ENCODE measurements around the gene EPHA5. TPM values are rescaled to one million over a fixed set of nuclear protein-coding genes. Genes with fewer than 3 reads are reported as not detected.

The EPHA5 gene
- total RNA-seq, 1 donor = 0.43 TPM

- no peak for DNase-seq (ENCODE audit: low read depth)
- no peak for TF ChIP-seq CTCF (IDR thresholded peaks at IDR 0.05; ENCODE audit: insufficient read depth, low read depth, low read length)
- H3K4me3 ChIP-seq (ENCODE audit: low read depth, low read length) = no peak overlapping the region
These were observed 35.1 kb downstream of the EPHA5 start for GRCh38 chr4:65635051-65635821.

GRCh38 chr4:65624651-65625050, 45.6 kb downstream of the EPHA5 start:
- DNase-seq (ENCODE audit: low read depth) = no peak
- H3K4me3 ChIP-seq (ENCODE audit: low read depth, low read length) = no peak overlapping the region
- no peak for TF ChIP-seq CTCF (IDR thresholded peaks at IDR 0.05; ENCODE audit: insufficient read depth, low read depth, low read length)

GRCh38 chr4:65623506-65623905, 46.8 kb downstream of the EPHA5 start:
- TF ChIP-seq CTCF (IDR thresholded peaks at IDR 0.05; ENCODE audit: insufficient read depth, low read depth, low read length) = no peak
- no peak overlapping the region for H3K4me3 ChIP-seq (ENCODE audit: low read depth, low read length)
- peak; percentile 4 for DNase-seq (ENCODE audit: low read depth)

DNA sequence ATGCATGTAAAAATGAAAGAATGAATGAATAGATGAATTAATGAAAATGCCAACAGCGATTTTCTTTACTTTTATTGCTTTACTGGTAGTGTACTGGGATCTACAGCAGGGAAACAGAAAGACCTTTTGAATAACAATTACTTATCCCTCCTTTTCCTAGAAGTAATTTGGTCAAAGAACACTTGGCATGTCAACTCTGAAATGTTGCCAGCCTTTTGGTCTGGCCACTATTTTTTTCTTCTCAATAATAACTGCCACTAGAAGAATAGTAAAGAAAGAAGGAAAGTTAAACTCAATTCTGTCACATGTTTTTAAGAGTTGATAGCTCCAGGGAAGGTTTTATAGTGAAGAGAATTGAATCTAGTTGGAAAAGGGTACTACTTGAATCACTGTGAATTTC, 52.9 kb downstream of the EPHA5 start:
- H3K4me3 ChIP-seq (ENCODE audit: low read depth, low read length) = no peak overlapping the region
- TF ChIP-seq CTCF (IDR thresholded peaks at IDR 0.05; ENCODE audit: insufficient read depth, low read depth, low read length) = no peak
- DNase-seq (ENCODE audit: low read depth) = no peak

DNA sequence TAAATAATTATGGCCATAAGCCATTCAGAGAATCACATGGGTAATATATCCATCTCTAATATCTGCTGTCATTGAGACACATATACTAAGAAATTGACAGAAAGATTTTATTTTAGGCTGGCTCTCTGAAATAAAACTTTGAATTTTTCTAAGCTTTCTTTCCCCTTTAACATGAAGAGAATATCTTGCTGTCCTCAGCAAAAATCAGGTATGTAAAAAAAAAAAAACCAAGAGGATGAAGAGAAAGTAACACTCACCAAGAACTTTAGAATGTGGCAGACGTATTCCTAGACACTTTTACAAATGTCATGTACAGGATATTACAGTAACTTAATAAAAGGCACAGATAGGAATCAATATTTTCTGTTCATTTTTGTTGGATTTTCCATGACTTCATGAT, 65.8 kb downstream of the EPHA5 start:
- DNase-seq (ENCODE audit: low read depth) = no peak
- TF ChIP-seq CTCF (IDR thresholded peaks at IDR 0.05; ENCODE audit: insufficient read depth, low read depth, low read length) = no peak
- H3K4me3 ChIP-seq (ENCODE audit: low read depth, low read length) = no peak overlapping the region

- DNase-seq (ENCODE audit: low read depth) = peak; percentile 1
- H3K4me3 ChIP-seq (ENCODE audit: low read depth, low read length) = no peak overlapping the region
- no peak for TF ChIP-seq CTCF (IDR thresholded peaks at IDR 0.05; ENCODE audit: insufficient read depth, low read depth, low read length)
These were observed 69.6 kb downstream of the EPHA5 start for GRCh38 chr4:65600656-65601055.

GRCh38 chr4:65599340-65599739, 70.9 kb downstream of the EPHA5 start:
- no peak overlapping the region for H3K4me3 ChIP-seq (ENCODE audit: low read depth, low read length)
- no peak for DNase-seq (ENCODE audit: low read depth)
- TF ChIP-seq CTCF (IDR thresholded peaks at IDR 0.05; ENCODE audit: insufficient read depth, low read depth, low read length) = no peak
